GM19240 (cell line): ENCODE data around the gene SPOCD1.

ENCODE experiments used
- DNase-seq: peaks from one replicate; pipeline ENCODE4 v3.0.0; 2011; ENCODE audit warnings: low spot score; ENCODE audit not compliant: insufficient read length

The SPOCD1 gene

DNA sequence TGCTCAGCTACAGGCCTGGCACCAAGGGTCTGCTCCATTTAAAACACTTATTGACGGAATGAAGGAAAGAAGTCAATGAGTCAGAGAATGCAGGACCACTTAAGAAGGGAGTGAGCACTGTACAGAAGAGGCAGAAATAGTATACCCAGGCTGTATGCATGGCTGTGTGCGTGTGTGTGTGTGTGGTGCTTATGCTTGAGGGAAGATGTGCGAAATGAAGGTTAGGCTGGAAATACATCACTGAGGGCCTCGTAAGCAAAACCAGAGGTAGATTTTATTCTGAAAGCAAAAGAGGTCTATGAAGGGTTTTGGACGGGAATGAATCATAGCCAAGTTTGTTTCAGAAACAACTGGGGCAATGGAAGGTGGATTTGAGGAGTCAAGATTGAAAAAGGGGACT lies 42.0 kb downstream of the SPOCD1 start:
- DNase-seq, result no peak

- DNase-seq, result no peak
These were observed 43.1 kb downstream of the SPOCD1 start for GRCh38 chr1:31772669-31773248.

DNA sequence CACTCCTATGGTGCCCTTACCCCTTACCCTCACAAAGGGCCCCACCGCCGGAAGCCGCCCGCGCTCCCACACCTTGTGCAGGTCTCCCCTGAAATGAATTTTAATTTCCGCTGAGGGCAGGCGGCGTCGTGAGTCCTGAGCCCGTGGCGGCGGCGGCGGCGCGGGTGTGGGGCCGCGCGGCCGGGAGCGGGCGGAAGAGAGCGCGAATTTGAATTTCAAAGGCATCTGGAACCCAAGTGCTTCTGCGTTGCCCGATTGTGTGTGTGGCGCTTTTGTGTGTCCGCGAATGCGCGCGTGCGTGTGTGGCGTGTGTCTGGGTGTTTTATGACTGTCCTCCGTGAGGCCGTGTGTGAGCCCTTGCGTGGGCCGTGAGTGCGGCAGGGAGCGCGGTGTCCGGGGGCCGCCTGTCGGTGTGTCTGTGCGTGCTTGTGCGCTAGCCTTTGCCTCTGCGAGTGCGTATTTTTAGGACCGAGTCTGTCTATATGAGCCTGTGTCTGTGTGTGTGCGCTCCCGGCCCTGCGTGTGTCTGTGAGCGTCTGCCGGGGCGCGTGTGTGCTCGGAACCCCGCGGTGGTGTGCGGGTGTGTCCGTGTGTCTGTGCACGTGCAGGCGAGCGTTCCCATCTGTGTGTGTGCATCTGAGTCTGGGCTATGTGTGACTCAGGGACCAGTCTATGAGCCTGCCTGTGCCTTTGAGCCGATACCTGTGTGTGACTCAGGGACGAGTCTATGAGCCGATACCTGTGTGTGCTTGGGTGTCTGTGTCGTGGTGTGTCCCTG lies 43.7 kb downstream of the SPOCD1 start:
- DNase-seq, result no peak

GRCh38 chr1:31769720-31770390 lies 46.0 kb downstream of the SPOCD1 start:
- no peak for DNase-seq

GRCh38 chr1:31768939-31769704 lies 46.7 kb downstream of the SPOCD1 start:
- DNase-seq, result no peak

- DNase-seq, result no peak
These were observed 47.4 kb downstream of the SPOCD1 start for GRCh38 chr1:31768407-31768907.

GRCh38 chr1:31767225-31767624 lies 48.6 kb downstream of the SPOCD1 start:
- no peak for DNase-seq

DNA sequence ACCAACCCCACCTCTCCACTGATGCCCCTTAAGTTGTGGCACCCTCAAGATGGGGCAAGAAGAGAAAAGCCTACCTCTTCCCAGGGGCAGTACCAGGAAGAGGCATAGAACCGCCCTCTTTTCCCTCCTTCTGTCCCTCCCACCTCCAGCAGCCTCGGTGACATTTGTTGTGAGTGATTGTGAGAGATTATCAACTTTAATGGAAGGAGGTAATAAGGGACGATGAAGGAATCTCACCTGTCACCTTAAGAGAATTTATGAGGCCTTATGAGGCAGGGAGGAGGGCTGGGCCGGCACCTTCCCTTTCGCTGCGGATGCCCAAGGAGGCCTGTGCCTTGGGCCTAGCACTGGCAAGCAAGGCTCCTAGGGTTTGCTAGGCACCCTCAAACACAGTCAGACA lies 50.3 kb downstream of the SPOCD1 start:
- no peak for DNase-seq

GRCh38 chr1:31765041-31765467 lies 50.8 kb downstream of the SPOCD1 start:
- DNase-seq, result no peak

GRCh38 chr1:31764312-31765040 lies 51.3 kb downstream of the SPOCD1 start, which contains the start of gene ADGRB2:
Gene ADGRB2 (minus strand): TSS chr1:31764340. CDS start chr1:31757221, 7,119 bp downstream.
- no peak for DNase-seq

- no peak for DNase-seq
These were observed 52.0 kb downstream of the SPOCD1 start for GRCh38 chr1:31763671-31764311.

GRCh38 chr1:31762726-31763670 lies 52.8 kb downstream of the SPOCD1 start:
- peak; percentile 70 for DNase-seq

DNA sequence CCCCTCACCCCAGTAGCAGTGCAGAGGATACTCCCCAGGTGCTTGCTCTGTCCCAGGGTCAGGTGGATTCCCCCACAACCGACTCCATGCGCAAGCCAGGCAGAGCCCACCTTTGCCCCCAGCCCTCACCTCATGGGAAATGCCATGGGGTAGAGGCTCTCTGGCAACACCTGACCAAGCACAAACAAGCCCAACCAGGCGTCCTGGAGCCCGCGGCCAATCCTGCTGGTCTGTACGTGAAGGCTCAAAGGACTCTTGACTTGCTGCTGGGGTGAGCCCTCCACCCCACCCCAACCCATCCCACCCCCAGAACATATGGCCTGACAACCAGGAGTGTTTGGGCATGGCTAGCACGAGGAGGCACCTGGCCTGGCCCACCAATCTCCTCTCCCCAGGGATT lies 53.5 kb downstream of the SPOCD1 start:
- no peak for DNase-seq

DNA sequence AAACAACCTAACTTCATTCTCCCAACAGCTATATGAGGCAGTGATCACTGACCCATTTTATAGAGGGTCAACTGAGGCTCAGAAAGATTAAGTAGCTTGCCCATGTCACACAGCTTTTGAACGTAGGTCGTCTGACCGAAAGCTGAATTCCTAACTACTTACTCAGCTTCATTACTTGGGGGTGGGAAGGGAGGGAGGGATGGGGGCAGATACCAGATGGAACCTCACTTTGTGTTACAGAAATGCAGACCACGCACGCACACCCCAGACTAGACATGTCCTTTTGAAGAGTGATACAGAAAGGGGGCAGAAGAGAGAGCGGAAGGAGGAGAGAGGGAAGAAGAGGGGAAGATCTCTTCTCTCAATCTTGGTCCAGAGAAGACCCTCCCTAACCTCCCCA lies 53.9 kb downstream of the SPOCD1 start:
- DNase-seq, result no peak

GRCh38 chr1:31760471-31761470 lies 55.1 kb downstream of the SPOCD1 start:
- DNase-seq, result peak; percentile 63

GRCh38 chr1:31759298-31760023 lies 56.4 kb downstream of the SPOCD1 start:
- no peak for DNase-seq

- DNase-seq, result no peak
These were observed 57.0 kb downstream of the SPOCD1 start for GRCh38 chr1:31758823-31759222.
